ENCODE data around the gene CLIC3.

The CLIC3 gene

DNA sequence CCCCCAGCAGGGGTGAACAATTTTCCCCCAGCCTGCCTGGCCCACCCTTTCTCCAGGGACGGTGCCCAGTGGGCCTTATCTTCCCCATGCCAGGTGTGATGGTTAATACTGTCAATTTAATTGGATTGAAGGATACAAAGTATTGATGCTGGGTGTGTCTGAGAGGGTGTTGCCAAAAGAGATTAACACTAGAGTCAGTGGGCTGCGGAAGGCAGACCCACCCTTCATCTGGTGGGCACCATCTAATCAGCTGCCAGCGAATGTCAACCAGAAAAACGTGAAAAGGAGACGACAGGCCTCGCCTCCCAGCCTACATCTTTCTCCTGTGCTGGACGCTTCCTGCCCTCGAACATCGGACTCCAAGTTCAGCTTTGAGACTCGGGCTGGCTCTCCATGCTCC, 41.1 kb upstream of the CLIC3 start:
- TF ChIP-seq, protein P1, sequence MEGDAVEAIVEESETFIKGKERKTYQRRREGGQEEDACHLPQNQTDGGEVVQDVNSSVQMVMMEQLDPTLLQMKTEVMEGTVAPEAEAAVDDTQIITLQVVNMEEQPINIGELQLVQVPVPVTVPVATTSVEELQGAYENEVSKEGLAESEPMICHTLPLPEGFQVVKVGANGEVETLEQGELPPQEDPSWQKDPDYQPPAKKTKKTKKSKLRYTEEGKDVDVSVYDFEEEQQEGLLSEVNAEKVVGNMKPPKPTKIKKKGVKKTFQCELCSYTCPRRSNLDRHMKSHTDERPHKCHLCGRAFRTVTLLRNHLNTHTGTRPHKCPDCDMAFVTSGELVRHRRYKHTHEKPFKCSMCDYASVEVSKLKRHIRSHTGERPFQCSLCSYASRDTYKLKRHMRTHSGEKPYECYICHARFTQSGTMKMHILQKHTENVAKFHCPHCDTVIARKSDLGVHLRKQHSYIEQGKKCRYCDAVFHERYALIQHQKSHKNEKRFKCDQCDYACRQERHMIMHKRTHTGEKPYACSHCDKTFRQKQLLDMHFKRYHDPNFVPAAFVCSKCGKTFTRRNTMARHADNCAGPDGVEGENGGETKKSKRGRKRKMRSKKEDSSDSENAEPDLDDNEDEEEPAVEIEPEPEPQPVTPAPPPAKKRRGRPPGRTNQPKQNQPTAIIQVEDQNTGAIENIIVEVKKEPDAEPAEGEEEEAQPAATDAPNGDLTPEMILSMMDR (IDR thresholded peaks at IDR 0.05; ENCODE audit: low read depth, low read length, missing control alignments): no peak
- H3K27me3 ChIP-seq (replicated peaks): no peaks in the 10 kb centered on the region
- H3K27ac ChIP-seq: no peak overlapping the region
- peaks cover 15% of the 10 kb centered on the region for H3K36me3 ChIP-seq (replicated peaks)
- in situ Hi-C loops (cut with HindIII; ENCODE audit: low pct_ligation_motif_present, low sequenced_read_pairs): loop anchor here (25.0 kb wide), 2 partner anchors 100 to 225 kb away; partner anchors contain the start of genes C8G, FBXW5 and RABL6
- DNase-seq: no peak
- H3K4me3 ChIP-seq (ENCODE audit: low read depth, low read length): no peak overlapping the region

DNA sequence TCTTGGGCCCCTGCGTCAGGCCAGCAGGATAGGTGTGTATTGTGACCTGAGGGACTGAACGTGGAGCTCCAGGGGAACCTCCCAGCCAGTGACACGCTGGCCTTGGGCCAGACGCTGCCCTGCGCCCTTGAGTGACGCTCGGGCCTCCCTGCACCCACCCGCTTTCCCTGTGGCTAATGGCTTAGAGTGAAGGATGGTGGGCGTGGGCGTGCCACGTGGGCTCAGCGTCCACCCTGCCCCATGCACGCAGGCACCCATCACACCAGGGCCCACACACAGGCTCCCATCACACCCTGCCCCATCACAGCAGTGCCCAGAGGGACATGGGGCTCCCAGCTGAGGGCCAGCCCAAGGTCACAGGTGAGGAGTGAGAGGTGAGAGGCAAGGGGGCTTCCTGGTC, 40.7 kb upstream of the CLIC3 start:
- H3K36me3 ChIP-seq (replicated peaks): peaks cover 15% of the 10 kb centered on the region
- H3K27me3 ChIP-seq (replicated peaks): no peaks in the 10 kb centered on the region
- no peak for DNase-seq
- TF ChIP-seq, protein P1 (IDR thresholded peaks at IDR 0.05; ENCODE audit: low read depth, low read length, missing control alignments): no peak
- in situ Hi-C loops (cut with HindIII; ENCODE audit: low pct_ligation_motif_present, low sequenced_read_pairs): loop anchor here (25.0 kb wide), 2 partner anchors 100 to 225 kb away; partner anchors contain the start of genes C8G, FBXW5 and RABL6
- no peak overlapping the region for H3K27ac ChIP-seq
- H3K4me3 ChIP-seq (ENCODE audit: low read depth, low read length): no peak overlapping the region

DNA sequence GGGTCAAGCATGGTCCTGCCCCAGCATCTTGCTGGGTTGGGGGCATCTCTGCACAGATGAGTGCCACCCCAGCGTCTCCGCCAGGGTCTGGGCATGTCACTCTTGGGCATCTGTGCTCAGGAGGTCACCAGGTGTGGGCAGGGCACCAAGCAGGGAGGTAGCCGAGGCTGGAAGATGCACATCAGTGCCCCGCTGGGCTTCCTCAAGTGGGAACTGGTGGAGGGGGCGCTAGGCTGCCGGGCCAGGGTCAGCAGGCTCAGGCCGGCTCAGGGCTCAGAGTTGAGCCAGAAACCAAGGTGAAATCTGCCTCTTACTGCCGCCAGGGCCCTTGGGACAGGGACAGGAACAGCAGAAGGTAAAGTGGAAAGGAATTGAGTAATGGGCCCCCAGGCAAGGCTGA, 39.6 kb upstream of the CLIC3 start:
- Histone ChIP-seq H3K27me3 (replicated peaks) (no peaks in the 10 kb centered on the region), H3K27ac (no peak overlapping the region), H3K36me3 (replicated peaks) (peaks cover 15% of the 10 kb centered on the region), H3K4me3 (ENCODE audit: low read depth, low read length) (no peak overlapping the region)
- TF ChIP-seq, protein P1 (IDR thresholded peaks at IDR 0.05; ENCODE audit: low read depth, low read length, missing control alignments): no peak
- in situ Hi-C loops (cut with HindIII; ENCODE audit: low pct_ligation_motif_present, low sequenced_read_pairs): loop anchor here (25.0 kb wide), 2 partner anchors 99 to 224 kb away; partner anchors contain the start of genes C8G, FBXW5 and RABL6
- DNase-seq: no peak

DNA sequence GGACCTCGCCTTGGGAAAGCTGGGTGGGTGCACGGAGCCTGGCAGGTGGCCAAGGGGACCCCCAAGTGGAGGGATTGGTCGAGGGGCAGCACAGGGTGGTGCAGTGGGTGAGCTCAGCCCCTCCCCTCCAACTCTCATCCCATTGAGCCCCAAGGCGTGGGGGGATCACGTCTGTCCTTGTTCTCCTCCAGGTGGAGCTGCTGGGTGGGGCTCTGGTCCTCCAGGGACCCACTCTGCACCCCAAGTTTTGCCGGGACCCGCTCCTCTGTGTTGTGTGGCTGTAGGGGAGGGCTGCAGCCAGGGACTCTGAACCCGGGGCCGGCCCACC, 39.1 kb upstream of the CLIC3 start:
- TF ChIP-seq, protein P1 (IDR thresholded peaks at IDR 0.05; ENCODE audit: low read depth, low read length, missing control alignments): no peak
- peaks cover 15% of the 10 kb centered on the region for H3K36me3 ChIP-seq (replicated peaks)
- no peak overlapping the region for H3K27ac ChIP-seq
- no peak for DNase-seq
- no peak overlapping the region for H3K4me3 ChIP-seq (ENCODE audit: low read depth, low read length)
- in situ Hi-C loops (cut with HindIII; ENCODE audit: low pct_ligation_motif_present, low sequenced_read_pairs): loop anchor here (25.0 kb wide), 2 partner anchors 98 to 223 kb away; partner anchors contain the start of genes C8G, FBXW5 and RABL6
- no peaks in the 10 kb centered on the region for H3K27me3 ChIP-seq (replicated peaks)

DNA sequence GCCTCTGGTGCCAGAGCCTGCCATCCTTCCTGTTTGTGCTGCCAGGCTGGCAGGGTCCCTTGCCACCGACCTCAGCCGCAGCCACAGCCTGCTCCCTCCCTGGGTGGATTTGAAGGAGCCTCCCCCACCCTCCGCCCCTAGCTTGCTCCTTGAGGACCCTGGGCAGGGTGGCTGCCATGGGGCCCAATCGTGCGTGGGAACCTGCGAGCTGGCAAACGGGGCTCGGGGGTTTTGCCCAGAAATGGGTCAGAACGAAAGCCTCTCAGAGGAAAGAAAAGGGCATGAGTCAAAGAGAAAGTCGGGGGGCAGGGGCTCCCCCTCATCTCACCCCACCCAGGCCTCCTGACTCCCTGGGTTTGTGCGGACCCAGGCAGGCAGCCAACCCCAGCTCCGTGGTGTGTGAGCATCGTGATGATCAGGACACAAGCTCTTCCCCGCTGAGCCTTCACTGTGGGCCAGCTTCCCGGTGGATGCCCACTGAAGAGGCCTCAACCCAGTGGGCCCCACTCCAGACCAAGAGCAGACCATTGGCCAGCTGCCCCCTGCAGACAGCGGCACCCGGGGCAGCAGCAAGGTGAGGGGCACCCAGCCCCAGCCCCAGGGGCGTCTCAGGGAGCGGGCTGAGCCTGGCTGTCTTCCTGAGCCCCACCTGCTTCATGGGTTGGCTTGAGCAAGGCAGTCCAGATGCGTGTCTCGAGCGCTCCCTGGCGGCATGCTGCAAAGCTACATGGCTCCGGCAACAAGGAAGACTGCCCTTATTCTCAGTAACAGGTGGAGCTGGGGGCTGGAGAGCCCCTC, 38.5 kb upstream of the CLIC3 start:
- no peak overlapping the region for H3K27ac ChIP-seq
- H3K4me3 ChIP-seq (ENCODE audit: low read depth, low read length): no peak overlapping the region

More for the DNA sequence above, 38.5 kb upstream of the CLIC3 start:
- TF ChIP-seq, protein P1 (IDR thresholded peaks at IDR 0.05; ENCODE audit: low read depth, low read length, missing control alignments): peak; percentile 98
- in situ Hi-C loops (cut with HindIII; ENCODE audit: low pct_ligation_motif_present, low sequenced_read_pairs): loop anchor here (25.0 kb wide), 2 partner anchors 98 to 223 kb away; partner anchors contain the start of genes C8G, FBXW5 and RABL6
- no peaks in the 10 kb centered on the region for H3K27me3 ChIP-seq (replicated peaks)
- H3K36me3 ChIP-seq (replicated peaks): peaks cover 14% of the 10 kb centered on the region
- DNase-seq: peak; percentile 68

Data from brain microvascular endothelial cell (primary cell).